K562 (cell line): ENCODE results near the gene COPB2. TPM values are rescaled to one million over a fixed set of nuclear protein-coding genes. Genes with fewer than 3 reads are reported as not detected.
A peak's percentile ranks its signal among the peaks of the same experiment; 100 is the strongest.

Experiments used
- ATAC-seq: fragments of 200-7000 bp; cut with Tn5 transposase; 3 replicates; pipeline ENCODE4 v1.9.1; 2020; ENCODE audit warnings: moderate library complexity
- BruUV-seq: library from RNA; stranded (reverse); fragments of 400-500 nt; replicated peaks from 2 replicates; lab custom pipeline; 2021; lab: Mats Ljungman, UMichigan
- CTCF ChIA-PET: fragments of 300-600 bp; formaldehyde crosslinking; extraction: SDS; loops from one replicate; lab custom pipeline; 2021; ENCODE audit warnings: low intra/inter-chr PET ratio; lab: Yijun Ruan, JAX
- POLR2A ChIA-PET: fragments of 300-600, 350-650 bp; sonication (Branson Sonifier 250); formaldehyde crosslinking; extraction: SDS; loops from one replicate; lab custom pipeline; 2021; ENCODE audit warnings: antibody characterized with exemption, inconsistent platforms; lab: Yijun Ruan, JAX
- DNase-seq, 4 experiments: peaks; one replicate each; pipeline versions ENCODE4 v3.0.0 to v3.0.0-alpha.2; 2011 to 2018; ENCODE audit warnings: low spot score in 3 of 4, mixed read lengths in 3 of 4; ENCODE audit errors: extremely low read depth in 1 of 4
- FAIRE-seq: peaks from 2 replicates; lab custom pipeline; 2011; peaks lifted over from hg19 to GRCh38; lab: Jason Lieb, UNC
- H2AFZ ChIP-seq: 2 replicates; pipeline ENCODE4 v1.6.0; 2011; ENCODE audit warnings: low read depth, low read length, control low read depth, inconsistent platforms
- H3K27ac ChIP-seq: fragments of 200-600 bp; 3 replicates; pipeline ENCODE4 v1.8.0; 2011; ENCODE audit warnings: low read depth, mild to moderate bottlenecking, control low read depth, inconsistent platforms, low read length, moderate library complexity, mixed read lengths; ENCODE audit errors: extremely low read depth
- H3K27me3 ChIP-seq, 2 experiments: fragments of 300-600 bp in 1 of 2; 2 replicates in 1 of 2; 3 replicates in 1 of 2; pipeline versions ENCODE4 v1.6.0 to v1.8.0; 2011; ENCODE audit warnings: inconsistent platforms in 2 of 2, low read length in 2 of 2, mild to moderate bottlenecking in 1 of 2, mixed read lengths in 1 of 2, moderate library complexity in 1 of 2; ENCODE audit not compliant: control insufficient read depth in 2 of 2, insufficient read depth in 2 of 2
- H3K36me3 ChIP-seq: fragments of 300-600 bp; 3 replicates; pipeline ENCODE4 v1.8.0; 2011; ENCODE audit warnings: mild to moderate bottlenecking, low read length, inconsistent platforms; ENCODE audit not compliant: control insufficient read depth, insufficient read depth
- H3K4me1 ChIP-seq, 2 experiments: fragments of 200-600 bp in 1 of 2; replicated peaks in 1 of 2; 2 replicates in 1 of 2; 3 replicates in 1 of 2; pipeline versions ENCODE4 v1.5.1 to v1.8.0; 2011; ENCODE audit warnings: inconsistent platforms in 2 of 2, low read length in 2 of 2, mild to moderate bottlenecking in 1 of 2, mixed read lengths in 1 of 2, moderate library complexity in 1 of 2; ENCODE audit not compliant: control insufficient read depth in 2 of 2, insufficient read depth in 2 of 2
- H3K4me2 ChIP-seq: 2 replicates; pipeline ENCODE4 v1.6.1; 2011; ENCODE audit warnings: low read length, control low read depth, inconsistent platforms, mixed read lengths; ENCODE audit not compliant: insufficient read depth
- H3K4me3 ChIP-seq: fragments of 200-600 bp; sonication (generic), shearing (Covaris generic); 2 replicates; pipeline ENCODE4 v1.5.1; 2016; ENCODE audit warnings: control low read depth, inconsistent platforms
- H3K79me2 ChIP-seq: fragments of 200-600 bp; 3 replicates; pipeline ENCODE4 v1.8.0; 2011; ENCODE audit warnings: low read length, inconsistent platforms; ENCODE audit not compliant: control insufficient read depth, insufficient read depth
- H3K9ac ChIP-seq, 2 experiments: 2 replicates each; pipeline versions ENCODE4 v1.6.0 to v1.6.1; 2011; ENCODE audit warnings: low read depth in 2 of 2, low read length in 2 of 2, control low read depth in 1 of 2, inconsistent platforms in 1 of 2, mild to moderate bottlenecking in 1 of 2, mixed read lengths in 1 of 2; ENCODE audit not compliant: insufficient read depth in 1 of 2
- H3K9me1 ChIP-seq: one replicate; pipeline ENCODE4 v1.6.0; 2011; ENCODE audit warnings: inconsistent platforms, mild to moderate bottlenecking, low read length, moderate library complexity; ENCODE audit not compliant: control insufficient read depth, insufficient read depth
- H3K9me3 ChIP-seq: replicated peaks from 2 replicates; pipeline ENCODE4 v1.5.1; 2011; ENCODE audit warnings: low read depth, low read length, inconsistent platforms; ENCODE audit not compliant: control insufficient read depth, insufficient read depth
- H4K20me1 ChIP-seq: replicated peaks from 2 replicates; pipeline ENCODE4 v1.6.1; 2011; ENCODE audit warnings: low read length, inconsistent platforms, mixed read lengths; ENCODE audit not compliant: control insufficient read depth, insufficient read depth
- CEBPB ChIP-seq: fragments of 450-650 bp; IDR thresholded peaks from 2 replicates; pipeline ENCODE4 v1.6.1; 2016; ENCODE audit warnings: missing genetic modification characterization, missing compliant biosample characterization
- HDGF ChIP-seq: fragments of 450-650 bp; IDR thresholded peaks from 2 replicates; pipeline ENCODE4 v1.6.1; 2016
- PRDM10 ChIP-seq: fragments of 450-650 bp; IDR thresholded peaks from 2 replicates; pipeline ENCODE4 v1.6.1; 2018; ENCODE audit not compliant: partially characterized antibody
- RNF2 ChIP-seq: sonication (generic); IDR thresholded peaks from 2 replicates; pipeline ENCODE4 v1.6.1; 2016
- TEAD1 ChIP-seq, 2 experiments: fragments of 450-650 bp in 1 of 2; sonication (generic) in 1 of 2; formaldehyde crosslinking; IDR thresholded peaks; 2 replicates each; pipeline versions ENCODE4 v1.4.0 to v1.8.0; 2020 to 2022; ENCODE audit warnings: mild to moderate bottlenecking in 2 of 2, missing genetic modification reagents in 1 of 2
- TFE3 ChIP-seq: fragments of 450-650 bp; formaldehyde crosslinking; IDR thresholded peaks from 2 replicates; pipeline ENCODE4 v1.4.0; 2020; ENCODE audit warnings: mild to moderate bottlenecking, mixed read lengths
- THAP7 ChIP-seq: fragments of 250-450 bp; sonication (Bioruptor Pico); IDR thresholded peaks from 2 replicates; pipeline ENCODE4 v1.5.0; 2021
- ZNF696 ChIP-seq: fragments of 250-450 bp; sonication (Bioruptor Pico); conservative IDR thresholded peaks from 2 replicates; pipeline ENCODE4 v1.4.0; 2020; ENCODE audit warnings: mild to moderate bottlenecking, moderate library complexity
- WGBS: fragments of 100-300 bp; shearing (Covaris generic); methylation state at CpG from one replicate; pipeline ENCODE4 v1.1.6; 2016; ENCODE audit warnings: low coverage, mixed read lengths; ENCODE audit not compliant: insufficient coverage; ENCODE audit errors: missing lambda C conversion rate; 5-methylcytosine and 5-hydroxymethylcytosine counted together
- in situ Hi-C: fragments of 300-500 bp; cut with MboI; formaldehyde crosslinking; loops from 4 replicates; pipeline ENCODE4 v1.15.0; 2018; ENCODE audit warnings: inconsistent platforms, mixed read lengths
- intact Hi-C: fragments of 100-400 bp; cut with micrococcal nuclease; formaldehyde crosslinking; loops from 2 replicates; pipeline ENCODE4 v1.14.2; 2022
- polyA plus RNA-seq, 8 experiments: library from polyadenylated mRNA; depleted of rRNA in 4 of 8; stranded (reverse) in 5 of 8; unstranded in 3 of 8; fragments of >200 nt; fragmentation: Nextera tagmentation in 2 of 8; fragmentation: Illumina TruSeq in 1 of 8; extraction: Ambion mirVana in 2 of 8; extraction: Trizol in 1 of 8; gene quantifications; 2 replicates each; pipeline versions ENCODE4 v1.2.1 to v1.2.3, GENCODE V29; 2011 to 2014; ENCODE audit warnings: inconsistent platforms in 1 of 8, missing spikeins in 1 of 8
- total RNA-seq, 7 experiments: library from RNA; depleted of rRNA in 6 of 7; stranded (reverse); fragments of >200 nt in 6 of 7; fragmentation: Illumina TruSeq in 2 of 7; extraction: Trizol in 2 of 7; gene quantifications; 2 replicates each; pipeline versions ENCODE4 v1.2.1 to v1.2.3, GENCODE V29; 2011 to 2021; ENCODE audit warnings: low replicate concordance in 1 of 7

The COPB2 gene
- total and polyA plus RNA-seq, 9 of the 15 experiments (the other 6 are each of a cell fraction or from before 2014, with no cell fraction given), result 64.3 to 189 (median 130) TPM

GRCh38 chr3:139307601-139308555 lies 81.6 kb downstream of the COPB2 start:
- FAIRE-seq (no peak), ATAC-seq (peak; percentile 3), DNase-seq (no peak)
- intact Hi-C loops, result no loop called here
- H3K36me3 ChIP-seq, result no peaks in the 10 kb centered on the region
- peak overlapping the region; percentile 50; the same call in 1 of the 2 replicates for H2AFZ ChIP-seq
- no peak overlapping the region for H3K4me3 ChIP-seq
- H3K9me1 ChIP-seq, result peaks cover 3% of the 10 kb centered on the region
- H3K27me3 ChIP-seq, result no peaks in the 10 kb centered on the region
- peaks cover 34 to 64% of the 10 kb centered on the region in 2 experiments for H3K4me1 ChIP-seq
- in situ Hi-C loops, result no loop called here
- peak overlapping the region in 1 of 2 experiments; percentile 14; a peak in 1 of 4 replicates for H3K9ac ChIP-seq
- BruUV-seq, result no TSS peak
- H3K27ac ChIP-seq, result no peak overlapping the region; the same call in 2 of the 3 replicates
- 78% methylated on average over 6 of the region's 6 CpGs for WGBS
- no peak overlapping the region; the same call in 1 of the 2 replicates for H3K4me2 ChIP-seq
- no peaks in the 10 kb centered on the region for H4K20me1 ChIP-seq
- H3K9me3 ChIP-seq, result peaks cover 3% of the 10 kb centered on the region; the same call in 1 of the 2 replicates
- ChIA-PET POLR2A (interaction anchor here (0.7 to 1.0 kb wide), 2 partner anchors 12 to 175 kb away, joined by 3 to 5 read pairs; no protein-coding TSS in a partner anchor), CTCF (interaction anchor here (0.6 kb wide), 1 partner anchor 12 kb away, joined by 3 read pairs; no protein-coding TSS in a partner anchor)
- no peaks in the 10 kb centered on the region for H3K79me2 ChIP-seq
- no peak for TF ChIP-seq THAP7
- peak; percentile 48; the same call in 1 of the 2 replicates for TF ChIP-seq HDGF
- no peak for TF ChIP-seq CEBPB (tag)
- peak; percentile 80 for TF ChIP-seq PRDM10
- TF ChIP-seq RNF2, result no peak
- no peak for TF ChIP-seq ZNF696 (CRISPR knock-in tag)
- TF ChIP-seq TFE3 (CRISPR knock-in tag), result no peak
- TF ChIP-seq TEAD1 (CRISPR knock-in tag; IDR thresholded peaks at IDR 0.05), result no peak
